HUES64 (cell line): Measurements from ENCODE around the gene EFTUD2.

ENCODE experiments used
- H3K27ac ChIP-seq: 2 replicates; pipeline ENCODE4 v1.7.0; 2013; ENCODE audit warnings: low read depth, low read length, inconsistent platforms
- H3K27me3 ChIP-seq: 2 replicates; pipeline ENCODE4 v1.6.1; 2013; ENCODE audit warnings: mild to moderate bottlenecking, low read length; ENCODE audit not compliant: insufficient read depth
- H3K36me3 ChIP-seq: 2 replicates; pipeline ENCODE4 v1.6.1; 2013; ENCODE audit warnings: mild to moderate bottlenecking, low read length; ENCODE audit not compliant: insufficient read depth
- H3K4me1 ChIP-seq: 2 replicates; pipeline ENCODE4 v1.6.1; 2013; ENCODE audit warnings: mild to moderate bottlenecking, low read length, moderate library complexity; ENCODE audit not compliant: insufficient read depth
- H3K4me3 ChIP-seq: 2 replicates; pipeline ENCODE4 v1.5.1; 2013; ENCODE audit warnings: mild to moderate bottlenecking, low read length, moderate library complexity
- H3K9ac ChIP-seq: 2 replicates; pipeline ENCODE4 v1.6.1; 2013; ENCODE audit warnings: mild to moderate bottlenecking, low read depth, low read length
- H3K9me3 ChIP-seq: 2 replicates; pipeline ENCODE4 v1.6.1; 2013; ENCODE audit warnings: low read depth, low read length; ENCODE audit not compliant: insufficient read depth
- WGBS: fragments of 150-250, 120-280 bp; methylation state at CpG from one replicate; pipeline ENCODE4 v1.1.7; 2013; ENCODE audit warnings: missing lambda C conversion rate; 5-methylcytosine and 5-hydroxymethylcytosine counted together

EFTUD2 gene

DNA sequence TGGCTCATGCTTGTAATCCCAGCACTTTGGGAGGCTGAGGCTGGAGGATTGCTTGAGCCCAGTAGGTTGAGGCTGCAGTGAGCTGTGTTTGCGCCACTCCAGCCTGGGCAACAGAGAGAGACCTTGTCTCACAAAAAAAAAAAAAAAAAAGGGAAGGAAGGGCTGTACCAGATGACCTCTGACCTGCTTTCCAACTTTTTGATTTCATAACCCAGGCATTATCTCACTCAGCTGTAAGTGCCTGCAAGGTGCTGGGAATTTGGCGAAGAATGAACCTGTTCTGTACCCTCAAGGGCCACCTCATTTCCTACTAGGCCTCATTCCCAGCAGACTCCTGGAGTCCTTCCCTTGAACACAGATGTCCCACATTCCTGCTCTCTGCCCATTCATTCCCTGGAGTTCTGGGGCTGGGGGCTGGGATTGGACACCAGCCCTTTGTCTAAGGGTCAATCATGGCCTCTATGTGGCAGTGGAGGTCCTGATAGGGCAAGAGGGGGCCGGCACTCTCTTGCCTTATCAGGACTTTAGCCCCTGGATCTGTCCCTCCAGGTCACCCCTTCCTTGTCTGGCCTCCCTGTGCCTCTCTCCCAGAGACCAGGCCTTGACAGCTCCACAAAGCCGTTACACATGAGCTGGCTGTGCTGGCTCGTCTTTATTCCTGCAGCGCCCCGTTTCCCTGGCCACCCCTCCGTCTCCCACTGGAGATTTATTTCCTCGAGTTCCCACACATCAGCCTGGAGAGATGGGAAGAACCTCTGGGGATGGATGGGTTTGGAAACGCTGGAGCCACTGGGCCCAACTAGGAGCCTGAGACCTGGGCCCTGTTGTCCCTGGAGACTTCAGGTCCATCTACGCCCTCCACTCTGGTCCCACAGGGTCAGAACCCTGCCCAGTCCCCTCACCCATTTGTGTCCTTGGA is 16.9 kb upstream of the EFTUD2 start:
- H3K4me1 ChIP-seq = peaks cover 12% of the 10 kb centered on the region
- no peaks in the 10 kb centered on the region for H3K9me3 ChIP-seq
- H3K27ac ChIP-seq = no peak overlapping the region
- 92% methylated on average over 11 of the region's 11 CpGs for WGBS
- peaks cover 26% of the 10 kb centered on the region for H3K27me3 ChIP-seq
- H3K36me3 ChIP-seq = no peaks in the 10 kb centered on the region
- no peak overlapping the region for H3K9ac ChIP-seq
- H3K4me3 ChIP-seq = no peak overlapping the region

DNA sequence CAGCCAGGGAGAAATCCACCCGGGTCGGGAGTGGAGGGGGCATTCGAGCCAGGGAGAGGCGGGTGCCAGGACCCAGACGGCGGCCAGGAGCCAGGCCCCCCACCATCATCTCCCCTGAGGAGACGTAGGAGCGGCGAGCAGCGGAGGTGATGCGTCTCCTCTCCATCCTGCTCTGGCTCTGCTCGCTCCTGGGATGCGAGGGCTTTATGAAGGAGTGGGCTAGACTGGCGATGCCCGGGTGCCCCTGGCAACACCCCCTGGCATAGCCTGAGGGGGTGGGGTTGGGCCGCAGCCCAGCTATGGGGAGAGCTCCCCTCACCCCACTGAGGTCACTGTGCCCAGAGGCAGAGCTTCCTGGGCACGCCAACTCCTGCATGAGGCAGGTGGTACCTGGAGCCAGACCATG is 16.1 kb upstream of the EFTUD2 start, which contains the start of gene GFAP:
Gene GFAP, minus strand, starts transcription at position 180 of the 406 bp plus-strand sequence. Its CDS starts 14 bp downstream, at position 166.
- Histone ChIP-seq H3K4me1 (peaks cover 6% of the 10 kb centered on the region), H3K9ac (no peak within 1 kb of the TSS), H3K4me3 (no peak within 1 kb of the TSS), H3K27ac (no peak within 1 kb of the TSS), H3K36me3 (no peaks in the 10 kb centered on the region), H3K9me3 (no peaks in the 10 kb centered on the region), H3K27me3 (peaks cover 29% of the 10 kb centered on the region)
- WGBS = 90% methylated on average over 17 of the region's 17 CpGs

DNA sequence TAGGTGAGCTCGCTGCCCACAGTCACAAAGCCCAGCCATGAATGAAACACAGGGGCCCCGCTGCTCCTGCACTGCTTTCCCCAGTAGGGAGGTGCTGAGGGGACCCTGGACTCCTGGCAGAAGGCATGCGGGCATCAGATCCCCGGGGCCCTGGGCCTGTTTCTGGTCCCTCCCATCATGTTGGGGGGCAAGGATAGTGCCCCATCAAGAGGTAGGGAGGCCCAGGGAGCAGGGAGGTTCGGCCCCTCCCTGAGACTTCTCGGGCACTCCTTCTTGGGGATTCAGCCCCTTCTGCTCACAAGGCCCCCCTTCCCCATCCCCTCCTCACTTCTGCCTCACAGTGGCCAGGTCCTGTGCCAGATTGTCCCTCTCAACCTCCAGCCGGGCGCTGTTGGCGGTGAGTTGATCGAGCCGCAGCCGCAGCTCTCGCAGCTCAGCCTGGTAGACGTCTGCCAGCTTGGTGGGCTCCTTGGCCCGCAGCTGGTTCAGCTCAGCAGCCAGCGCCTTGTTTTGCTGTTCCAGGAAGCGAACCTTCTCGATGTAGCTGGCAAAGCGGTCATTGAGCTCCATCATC is 15.5 kb upstream of the EFTUD2 start:
- H3K4me3 ChIP-seq = no peak overlapping the region
- H3K9me3 ChIP-seq = no peaks in the 10 kb centered on the region
- H3K27ac ChIP-seq = no peak overlapping the region
- H3K4me1 ChIP-seq = 0 out of 2 replicates have a peak, but pooled peaks cover 3% of the 10 kb centered on the region
- WGBS = 91% methylated on average over 19 of the region's 19 CpGs
- peaks cover 29% of the 10 kb centered on the region for H3K27me3 ChIP-seq
- H3K36me3 ChIP-seq = no peaks in the 10 kb centered on the region
- no peak overlapping the region for H3K9ac ChIP-seq

DNA sequence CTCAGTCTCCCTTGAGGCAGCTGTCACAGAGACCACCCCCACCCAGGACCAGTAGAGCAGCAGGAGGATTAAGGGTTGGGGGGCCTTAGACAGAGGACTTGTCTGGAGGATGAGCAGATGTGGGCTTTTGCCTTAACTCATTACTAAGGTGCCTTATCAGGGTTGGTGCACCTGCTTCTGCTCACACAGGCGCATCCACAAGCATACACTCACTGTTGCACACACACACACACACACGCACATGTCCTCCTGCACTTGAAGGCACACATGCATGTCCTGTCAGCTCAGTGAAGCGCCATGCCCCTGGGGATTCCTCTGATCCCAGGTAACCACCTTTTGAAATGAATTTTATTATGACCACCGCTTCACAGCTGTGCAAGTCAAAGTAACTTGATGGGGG is 14.9 kb upstream of the EFTUD2 start:
- H3K36me3 ChIP-seq = no peaks in the 10 kb centered on the region
- H3K27me3 ChIP-seq = peaks cover 29% of the 10 kb centered on the region
- 91% methylated on average over 4 of the region's 4 CpGs for WGBS
- no peak overlapping the region for H3K9ac ChIP-seq
- no peak overlapping the region for H3K27ac ChIP-seq
- H3K4me1 ChIP-seq = 0 out of 2 replicates have a peak, but pooled peaks cover 3% of the 10 kb centered on the region
- H3K4me3 ChIP-seq = no peak overlapping the region
- H3K9me3 ChIP-seq = no peaks in the 10 kb centered on the region

DNA sequence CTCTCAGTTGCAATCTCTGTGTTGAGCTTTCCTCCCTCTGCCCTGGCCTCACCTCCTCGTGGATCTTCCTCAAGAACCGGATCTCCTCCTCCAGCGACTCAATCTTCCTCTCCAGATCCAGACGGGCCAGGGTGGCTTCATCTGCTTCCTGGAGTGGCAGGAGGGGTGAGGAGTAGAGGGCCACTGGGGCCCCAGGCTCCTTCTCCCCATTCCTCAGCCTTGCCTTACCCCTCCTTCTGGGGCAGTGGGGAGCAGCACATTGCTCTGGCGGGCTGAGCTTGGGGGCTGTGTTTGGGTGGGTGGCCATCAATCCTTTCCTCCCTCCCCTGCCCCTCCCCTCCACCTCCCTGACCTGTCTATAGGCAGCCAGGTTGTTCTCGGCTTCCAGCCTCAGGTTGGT is 14.4 kb upstream of the EFTUD2 start:
- Histone ChIP-seq H3K36me3 (no peaks in the 10 kb centered on the region), H3K9me3 (no peaks in the 10 kb centered on the region), H3K27me3 (peaks cover 29% of the 10 kb centered on the region), H3K9ac (no peak overlapping the region), H3K4me3 (no peak overlapping the region), H3K4me1 (0 out of 2 replicates have a peak, but pooled peaks cover 3% of the 10 kb centered on the region), H3K27ac (no peak overlapping the region)
- 73% methylated on average over 5 of the region's 6 CpGs for WGBS

DNA sequence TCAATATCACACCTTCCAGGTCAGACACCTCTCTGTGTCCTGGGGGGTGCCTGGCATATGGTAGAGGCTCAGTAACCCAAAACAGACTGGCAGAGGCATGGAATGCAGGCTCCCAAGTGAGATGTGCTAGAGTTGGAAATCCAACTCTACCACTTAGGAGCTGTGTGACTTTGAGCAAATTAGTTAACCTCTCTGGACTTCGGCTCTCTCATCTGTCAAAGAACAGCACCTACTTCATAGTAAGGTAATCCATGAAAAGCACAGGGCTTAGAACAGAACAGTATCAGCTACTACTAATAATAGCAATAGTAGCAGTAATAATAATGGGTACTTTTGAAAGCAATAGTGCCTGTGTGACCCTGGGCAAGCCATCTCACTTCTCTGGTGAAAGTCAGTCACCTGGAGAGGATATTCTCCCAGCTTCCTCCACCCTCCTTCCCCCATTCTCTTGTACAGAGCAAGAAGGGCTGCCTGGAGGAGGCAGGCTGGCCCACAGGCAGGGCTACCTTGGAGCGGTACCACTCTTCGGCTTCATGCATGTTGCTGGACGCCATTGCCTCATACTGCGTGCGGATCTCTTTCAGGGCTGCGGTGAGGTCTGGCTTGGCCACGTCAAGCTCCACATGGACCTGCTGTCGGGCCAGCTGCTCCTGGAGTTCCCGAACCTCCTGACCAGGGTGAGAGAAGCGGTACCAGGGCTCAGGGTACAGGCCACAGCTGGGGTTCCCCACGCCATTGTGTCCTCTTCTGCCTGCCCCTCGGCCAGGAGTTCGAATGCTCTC is 13.7 kb upstream of the EFTUD2 start:
- peaks cover 29% of the 10 kb centered on the region for H3K27me3 ChIP-seq
- 90% methylated on average over 14 of the region's 14 CpGs for WGBS

DNA sequence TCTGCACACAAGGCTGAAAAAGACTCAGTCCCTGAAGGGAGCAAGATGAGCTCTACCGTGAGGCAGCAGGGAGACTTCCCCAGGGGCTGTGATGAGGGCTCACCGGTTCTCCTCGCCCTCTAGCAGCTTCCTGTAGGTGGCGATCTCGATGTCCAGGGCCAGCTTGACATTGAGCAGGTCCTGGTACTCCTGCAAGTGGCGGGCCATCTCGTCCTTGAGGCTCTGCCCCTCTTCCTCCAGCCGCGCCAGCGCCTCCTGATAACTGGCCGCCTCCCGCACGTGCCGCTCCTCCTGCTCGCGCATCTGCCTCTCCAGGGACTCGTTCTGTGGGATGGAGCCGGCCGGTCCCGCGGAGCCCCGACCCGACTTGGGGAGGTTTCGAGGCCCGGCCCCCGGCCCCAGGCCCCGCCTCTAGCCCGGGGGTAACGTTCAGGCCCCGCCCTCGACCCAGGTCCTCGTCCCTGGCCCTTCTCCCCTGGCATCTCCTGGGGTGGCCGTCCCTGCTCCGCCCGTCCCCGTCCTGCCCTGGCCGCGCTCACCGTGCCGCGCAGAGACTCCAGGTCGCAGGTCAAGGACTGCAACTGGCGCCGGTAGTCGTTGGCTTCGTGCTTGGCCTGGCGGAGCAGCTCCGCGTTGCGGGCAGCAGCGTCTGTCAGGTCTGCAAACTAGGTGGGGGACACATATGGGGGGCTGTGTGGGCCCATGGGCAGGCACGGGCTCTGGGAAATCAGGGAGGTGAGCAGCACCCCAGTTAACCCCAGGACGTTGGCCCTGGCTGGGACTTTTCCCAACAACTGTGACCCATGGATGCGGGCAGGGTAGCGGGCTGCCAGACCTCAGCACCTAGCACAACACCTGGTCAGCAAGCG is 12.1 kb upstream of the EFTUD2 start:
- no peak overlapping the region for H3K27ac ChIP-seq
- 12% methylated on average over 56 of the region's 56 CpGs for WGBS
- peak overlapping the region; percentile 55 for H3K4me3 ChIP-seq
- no peaks in the 10 kb centered on the region for H3K9me3 ChIP-seq
- peaks cover 29% of the 10 kb centered on the region for H3K27me3 ChIP-seq
- H3K9ac ChIP-seq = peak overlapping the region; percentile 40; the same call in 1 of the 2 replicates
- 0 out of 2 replicates have a peak, but pooled peaks cover 3% of the 10 kb centered on the region for H3K4me1 ChIP-seq
- no peaks in the 10 kb centered on the region for H3K36me3 ChIP-seq

More for the DNA sequence above, 13.7 kb upstream of the EFTUD2 start:
- Histone ChIP-seq H3K27ac (no peak overlapping the region), H3K9me3 (no peaks in the 10 kb centered on the region), H3K9ac (no peak overlapping the region), H3K4me3 (no peak overlapping the region), H3K4me1 (0 out of 2 replicates have a peak, but pooled peaks cover 3% of the 10 kb centered on the region), H3K36me3 (no peaks in the 10 kb centered on the region)

DNA sequence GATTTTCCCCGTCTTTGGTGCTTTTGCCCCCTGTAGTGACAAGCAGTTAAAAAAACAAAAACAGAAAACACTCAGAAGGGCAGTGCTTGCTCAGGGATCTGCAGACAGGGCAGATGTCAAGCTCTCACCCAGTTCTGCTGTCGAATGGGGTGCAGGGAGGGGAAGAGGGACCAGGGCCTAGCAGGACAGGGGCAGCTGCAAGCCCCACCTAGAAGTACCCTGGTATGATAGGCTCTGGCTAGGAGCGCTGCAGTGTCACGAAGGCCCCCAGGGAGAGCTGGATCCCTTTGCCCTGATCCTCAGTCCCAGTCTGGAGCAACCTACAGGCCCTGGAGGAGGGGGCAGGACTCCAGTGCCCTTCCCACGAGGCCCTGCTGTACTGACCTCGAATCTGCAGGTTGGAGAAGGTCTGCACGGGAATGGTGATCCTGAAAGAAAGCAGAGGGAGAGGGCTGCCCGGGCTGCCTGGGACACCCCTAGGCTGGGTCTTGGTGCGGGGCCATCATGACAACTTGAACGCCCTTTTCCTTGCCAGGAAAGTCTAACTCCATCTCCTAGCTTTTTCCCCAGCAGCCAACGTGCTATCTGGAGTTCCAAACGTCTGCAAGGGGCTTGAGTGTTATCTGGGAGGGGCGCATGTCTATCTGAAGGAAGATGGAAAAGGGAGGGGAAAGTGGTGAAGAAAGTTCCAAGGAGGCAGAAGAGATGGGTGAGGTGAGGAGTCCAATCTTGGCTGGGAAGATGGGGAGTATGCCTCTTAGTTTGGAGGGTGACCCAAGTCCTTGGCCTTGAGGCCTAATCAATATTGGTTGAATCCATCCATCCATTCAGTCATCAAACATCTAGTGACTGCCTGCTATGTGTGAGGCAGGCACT is 11.2 kb upstream of the EFTUD2 start:
- 0 out of 2 replicates have a peak, but pooled peaks cover 6% of the 10 kb centered on the region for H3K4me1 ChIP-seq
- peaks cover 29% of the 10 kb centered on the region for H3K27me3 ChIP-seq
- H3K36me3 ChIP-seq = no peaks in the 10 kb centered on the region
- WGBS = 89% methylated on average over 13 of the region's 13 CpGs
- peak overlapping the region; percentile 55; the same call in 1 of the 2 replicates for H3K4me3 ChIP-seq
- no peaks in the 10 kb centered on the region for H3K9me3 ChIP-seq
- no peak overlapping the region for H3K9ac ChIP-seq
- no peak overlapping the region for H3K27ac ChIP-seq

DNA sequence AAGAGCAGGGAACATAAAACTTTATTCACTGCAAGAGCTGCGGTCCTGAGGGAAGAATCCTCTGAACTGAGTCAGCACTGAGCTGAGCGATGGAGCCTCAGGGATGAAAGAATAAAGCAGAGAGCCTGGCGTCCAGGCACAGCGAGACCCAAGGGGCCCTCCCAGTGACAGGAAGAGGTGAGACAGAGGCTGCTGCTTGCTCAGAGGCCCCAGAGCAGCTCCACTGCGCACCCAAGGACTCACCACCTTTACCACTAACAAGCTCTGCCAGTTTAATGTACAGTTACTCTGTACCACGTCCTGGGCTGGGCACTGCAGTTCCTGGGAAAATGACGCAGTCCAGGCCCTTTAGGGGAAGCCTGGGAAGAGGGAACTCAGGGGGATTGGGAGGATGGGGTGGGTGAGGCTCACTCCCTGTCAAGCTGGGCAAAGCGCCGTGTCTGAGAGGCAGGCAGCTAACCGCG is 10.5 kb upstream of the EFTUD2 start:
- Histone ChIP-seq H3K27me3 (peaks cover 29% of the 10 kb centered on the region), H3K4me3 (no peak overlapping the region), H3K9me3 (no peaks in the 10 kb centered on the region), H3K9ac (no peak overlapping the region), H3K4me1 (0 out of 2 replicates have a peak, but pooled peaks cover 6% of the 10 kb centered on the region), H3K27ac (no peak overlapping the region), H3K36me3 (no peaks in the 10 kb centered on the region)
- 79% methylated on average over 11 of the region's 11 CpGs for WGBS
